Measurements from ENCODE around the gene GRIK4. TPM values are rescaled to one million over a fixed set of nuclear protein-coding genes. Genes with fewer than 3 reads are reported as not detected.
"Not testable (repeated sequence)": the region's sequence is repeated elsewhere in the genome, so short reads cannot be mapped to it uniquely, and the experiment has no call there.

The GRIK4 gene
- total RNA-seq, 1 experiment from 2014 or later = 3.3 TPM

DNA sequence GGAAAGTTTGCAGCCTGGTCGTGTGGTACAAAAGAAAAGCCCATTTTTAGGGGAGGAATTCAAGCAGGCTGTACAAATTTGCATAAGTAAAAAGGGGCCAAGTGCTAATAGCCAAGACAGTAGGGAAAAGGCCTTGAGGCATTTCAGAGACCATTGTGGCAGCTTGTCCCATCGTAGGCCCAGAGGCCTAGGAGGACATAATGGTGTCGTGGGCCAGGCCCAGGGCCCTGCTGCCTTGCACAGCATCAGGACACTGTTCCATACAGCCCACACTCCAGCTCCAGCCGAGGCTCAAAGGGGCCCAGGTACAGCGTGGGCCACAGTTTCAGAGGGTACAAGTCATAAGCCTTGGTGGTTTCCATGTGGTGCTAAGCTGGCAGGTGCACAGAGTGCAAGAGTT is 106.9 kb downstream of the GRIK4 start (continued):
- TF ChIP-seq ZNF416 (CRISPR knock-in tag; IDR thresholded peaks at IDR 0.05) = no peak
- no peak for TF ChIP-seq MYBL2 (CRISPR knock-in tag; IDR thresholded peaks at IDR 0.05)
- TF ChIP-seq NFATC4 (CRISPR knock-in tag; IDR thresholded peaks at IDR 0.05) = no peak
- TF ChIP-seq NFE2L1 (CRISPR knock-in tag; IDR thresholded peaks at IDR 0.05) = no peak

DNA sequence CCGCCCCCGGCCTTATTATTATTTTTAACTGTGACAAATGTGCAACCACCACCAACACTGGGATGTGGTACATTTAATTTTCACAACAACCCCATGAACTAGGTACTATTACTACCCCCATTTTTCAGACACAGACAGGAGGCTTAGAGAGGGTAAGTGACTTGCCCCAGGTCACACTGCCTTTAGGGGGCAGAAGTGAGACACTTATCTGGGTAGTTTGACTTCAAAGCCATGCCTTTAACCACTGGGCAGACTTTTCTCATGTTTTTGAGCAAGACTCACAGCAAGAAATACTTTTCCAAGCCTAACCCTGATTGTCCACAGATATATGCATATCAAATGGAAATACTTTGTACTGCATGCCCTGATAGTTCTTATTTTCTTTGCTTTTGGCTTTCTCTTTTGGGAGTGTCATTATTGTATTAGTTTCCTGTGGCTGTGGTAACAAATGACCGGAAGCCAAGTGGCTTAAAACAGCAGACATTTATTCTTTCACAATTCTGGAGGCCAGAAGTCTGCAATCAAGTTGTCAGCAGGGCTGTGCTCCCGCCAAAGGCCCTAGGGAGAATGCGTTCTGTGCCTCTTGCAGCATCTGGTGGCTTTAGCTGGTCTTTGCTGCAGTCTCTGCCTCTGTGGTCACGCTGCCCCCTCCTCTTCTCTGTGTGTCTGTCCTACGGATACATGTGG is 110.8 kb downstream of the GRIK4 start:
- H3K4me3 Mint-ChIP-seq = no peak overlapping the region
- peaks cover 6% of the 10 kb centered on the region for H3K27me3 Mint-ChIP-seq (ENCODE audit: low read depth)
- peak; percentile 69 for ATAC-seq
- POLR2A ChIA-PET = no interaction called here
- H3K9me3 Mint-ChIP-seq = peaks cover 29% of the 10 kb centered on the region
- CTCF ChIA-PET = interaction anchor here (1.2 to 1.5 kb wide), 4 partner anchors 9 to 74 kb away, joined by 3 to 7 read pairs (median 4); no protein-coding TSS in a partner anchor
- DNase-seq (ENCODE audit: low spot score) = peak; percentile 46
- H3K27ac Mint-ChIP-seq = no peak overlapping the region
- peaks cover 24% of the 10 kb centered on the region for H3K36me3 Mint-ChIP-seq
- no peaks in the 10 kb centered on the region for H3K4me1 Mint-ChIP-seq
- TF ChIP-seq SMAD3 (CRISPR knock-in tag; IDR thresholded peaks at IDR 0.05; ENCODE audit: borderline replicate concordance) (no peak), ATF1 (CRISPR knock-in tag; IDR thresholded peaks at IDR 0.05) (no peak)
- TF ChIP-seq, protein P1, sequence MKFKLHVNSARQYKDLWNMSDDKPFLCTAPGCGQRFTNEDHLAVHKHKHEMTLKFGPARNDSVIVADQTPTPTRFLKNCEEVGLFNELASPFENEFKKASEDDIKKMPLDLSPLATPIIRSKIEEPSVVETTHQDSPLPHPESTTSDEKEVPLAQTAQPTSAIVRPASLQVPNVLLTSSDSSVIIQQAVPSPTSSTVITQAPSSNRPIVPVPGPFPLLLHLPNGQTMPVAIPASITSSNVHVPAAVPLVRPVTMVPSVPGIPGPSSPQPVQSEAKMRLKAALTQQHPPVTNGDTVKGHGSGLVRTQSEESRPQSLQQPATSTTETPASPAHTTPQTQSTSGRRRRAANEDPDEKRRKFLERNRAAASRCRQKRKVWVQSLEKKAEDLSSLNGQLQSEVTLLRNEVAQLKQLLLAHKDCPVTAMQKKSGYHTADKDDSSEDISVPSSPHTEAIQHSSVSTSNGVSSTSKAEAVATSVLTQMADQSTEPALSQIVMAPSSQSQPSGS (CRISPR knock-in tag; IDR thresholded peaks at IDR 0.05; ENCODE audit: borderline replicate concordance, low read depth) = no peak
- TF ChIP-seq, protein P2, sequence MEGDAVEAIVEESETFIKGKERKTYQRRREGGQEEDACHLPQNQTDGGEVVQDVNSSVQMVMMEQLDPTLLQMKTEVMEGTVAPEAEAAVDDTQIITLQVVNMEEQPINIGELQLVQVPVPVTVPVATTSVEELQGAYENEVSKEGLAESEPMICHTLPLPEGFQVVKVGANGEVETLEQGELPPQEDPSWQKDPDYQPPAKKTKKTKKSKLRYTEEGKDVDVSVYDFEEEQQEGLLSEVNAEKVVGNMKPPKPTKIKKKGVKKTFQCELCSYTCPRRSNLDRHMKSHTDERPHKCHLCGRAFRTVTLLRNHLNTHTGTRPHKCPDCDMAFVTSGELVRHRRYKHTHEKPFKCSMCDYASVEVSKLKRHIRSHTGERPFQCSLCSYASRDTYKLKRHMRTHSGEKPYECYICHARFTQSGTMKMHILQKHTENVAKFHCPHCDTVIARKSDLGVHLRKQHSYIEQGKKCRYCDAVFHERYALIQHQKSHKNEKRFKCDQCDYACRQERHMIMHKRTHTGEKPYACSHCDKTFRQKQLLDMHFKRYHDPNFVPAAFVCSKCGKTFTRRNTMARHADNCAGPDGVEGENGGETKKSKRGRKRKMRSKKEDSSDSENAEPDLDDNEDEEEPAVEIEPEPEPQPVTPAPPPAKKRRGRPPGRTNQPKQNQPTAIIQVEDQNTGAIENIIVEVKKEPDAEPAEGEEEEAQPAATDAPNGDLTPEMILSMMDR (IDR thresholded peaks at IDR 0.05) = peak; percentile 50

DNA sequence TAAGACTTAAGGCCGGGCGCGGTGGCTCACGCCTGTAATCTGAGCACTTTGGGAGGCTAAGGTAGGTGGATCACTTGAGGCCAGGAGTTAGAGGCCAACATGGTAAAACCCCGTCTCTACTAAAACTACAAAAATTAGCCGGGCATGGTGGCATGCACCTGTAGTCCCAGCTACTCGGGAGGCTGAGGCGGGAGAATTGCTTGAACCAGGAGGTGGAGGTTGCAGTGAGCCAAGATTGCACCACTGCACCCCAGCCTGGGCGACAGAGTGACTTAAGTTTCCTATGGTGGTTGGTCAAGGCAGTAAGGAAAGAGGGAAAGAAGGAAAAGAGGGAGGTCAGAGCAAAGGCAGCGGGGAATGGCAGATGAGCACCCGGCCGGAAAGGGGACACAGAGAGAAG is 113.4 kb downstream of the GRIK4 start:
- H3K4me3 Mint-ChIP-seq; H3K9me3 Mint-ChIP-seq; H3K27ac Mint-ChIP-seq; H3K36me3 Mint-ChIP-seq; H3K4me1 Mint-ChIP-seq; ATAC-seq; POLR2A ChIA-PET; H3K27me3 Mint-ChIP-seq (ENCODE audit: low read depth); DNase-seq (ENCODE audit: low spot score): not testable (repeated sequence)
- CTCF ChIA-PET = interaction anchor here (0.5 to 1.7 kb wide), 5 partner anchors 14 to 703 kb away, joined by 3 to 5 read pairs (median 3); no protein-coding TSS in a partner anchor

DNA sequence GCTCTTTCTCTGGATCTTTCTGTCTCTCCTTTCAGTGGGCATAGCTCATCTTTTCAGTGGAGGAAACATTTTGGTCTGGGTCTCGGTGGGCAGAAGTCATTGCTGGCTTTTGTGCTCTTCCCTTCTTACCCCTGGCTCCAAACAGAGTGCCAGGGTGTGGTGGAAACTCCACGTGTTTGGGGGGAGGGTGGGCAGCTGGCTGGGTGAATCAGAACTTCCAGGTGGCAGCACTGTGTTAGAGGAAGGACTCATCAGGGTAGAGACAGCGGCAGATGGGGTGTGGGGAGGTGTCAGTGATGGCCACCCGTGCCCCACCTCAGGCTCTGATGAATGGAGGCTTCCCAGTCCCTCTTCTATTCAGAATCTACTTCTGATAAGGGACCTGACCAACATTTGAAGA is 114.0 kb downstream of the GRIK4 start:
- CTCF ChIA-PET = interaction anchor here (0.5 to 1.7 kb wide), 4 partner anchors 15 to 704 kb away, joined by 3 to 5 read pairs (median 3); no protein-coding TSS in a partner anchor
- TF ChIP-seq, protein P1 (CRISPR knock-in tag; IDR thresholded peaks at IDR 0.05; ENCODE audit: borderline replicate concordance, low read depth) = no peak
- no peak for TF ChIP-seq TEAD1 (CRISPR knock-in tag; IDR thresholded peaks at IDR 0.05)
- TF ChIP-seq, protein P3, sequence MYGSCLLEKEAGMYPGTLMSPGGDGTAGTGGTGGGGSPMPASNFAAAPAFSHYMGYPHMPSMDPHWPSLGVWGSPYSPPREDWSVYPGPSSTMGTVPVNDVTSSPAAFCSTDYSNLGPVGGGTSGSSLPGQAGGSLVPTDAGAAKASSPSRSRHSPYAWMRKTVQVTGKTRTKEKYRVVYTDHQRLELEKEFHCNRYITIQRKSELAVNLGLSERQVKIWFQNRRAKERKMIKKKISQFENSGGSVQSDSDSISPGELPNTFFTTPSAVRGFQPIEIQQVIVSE (CRISPR knock-in tag; IDR thresholded peaks at IDR 0.05; ENCODE audit: borderline replicate concordance) = no peak
- TF ChIP-seq, protein P4, sequence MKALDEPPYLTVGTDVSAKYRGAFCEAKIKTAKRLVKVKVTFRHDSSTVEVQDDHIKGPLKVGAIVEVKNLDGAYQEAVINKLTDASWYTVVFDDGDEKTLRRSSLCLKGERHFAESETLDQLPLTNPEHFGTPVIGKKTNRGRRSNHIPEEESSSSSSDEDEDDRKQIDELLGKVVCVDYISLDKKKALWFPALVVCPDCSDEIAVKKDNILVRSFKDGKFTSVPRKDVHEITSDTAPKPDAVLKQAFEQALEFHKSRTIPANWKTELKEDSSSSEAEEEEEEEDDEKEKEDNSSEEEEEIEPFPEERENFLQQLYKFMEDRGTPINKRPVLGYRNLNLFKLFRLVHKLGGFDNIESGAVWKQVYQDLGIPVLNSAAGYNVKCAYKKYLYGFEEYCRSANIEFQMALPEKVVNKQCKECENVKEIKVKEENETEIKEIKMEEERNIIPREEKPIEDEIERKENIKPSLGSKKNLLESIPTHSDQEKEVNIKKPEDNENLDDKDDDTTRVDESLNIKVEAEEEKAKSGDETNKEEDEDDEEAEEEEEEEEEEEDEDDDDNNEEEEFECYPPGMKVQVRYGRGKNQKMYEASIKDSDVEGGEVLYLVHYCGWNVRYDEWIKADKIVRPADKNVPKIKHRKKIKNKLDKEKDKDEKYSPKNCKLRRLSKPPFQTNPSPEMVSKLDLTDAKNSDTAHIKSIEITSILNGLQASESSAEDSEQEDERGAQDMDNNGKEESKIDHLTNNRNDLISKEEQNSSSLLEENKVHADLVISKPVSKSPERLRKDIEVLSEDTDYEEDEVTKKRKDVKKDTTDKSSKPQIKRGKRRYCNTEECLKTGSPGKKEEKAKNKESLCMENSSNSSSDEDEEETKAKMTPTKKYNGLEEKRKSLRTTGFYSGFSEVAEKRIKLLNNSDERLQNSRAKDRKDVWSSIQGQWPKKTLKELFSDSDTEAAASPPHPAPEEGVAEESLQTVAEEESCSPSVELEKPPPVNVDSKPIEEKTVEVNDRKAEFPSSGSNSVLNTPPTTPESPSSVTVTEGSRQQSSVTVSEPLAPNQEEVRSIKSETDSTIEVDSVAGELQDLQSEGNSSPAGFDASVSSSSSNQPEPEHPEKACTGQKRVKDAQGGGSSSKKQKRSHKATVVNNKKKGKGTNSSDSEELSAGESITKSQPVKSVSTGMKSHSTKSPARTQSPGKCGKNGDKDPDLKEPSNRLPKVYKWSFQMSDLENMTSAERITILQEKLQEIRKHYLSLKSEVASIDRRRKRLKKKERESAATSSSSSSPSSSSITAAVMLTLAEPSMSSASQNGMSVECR (CRISPR knock-in tag; IDR thresholded peaks at IDR 0.05; ENCODE audit: borderline replicate concordance) = no peak
- TF ChIP-seq NFYB (CRISPR knock-in tag; conservative IDR thresholded peaks at IDR 0.05; ENCODE audit: low read depth) = no peak
- no peak for TF ChIP-seq OVOL2 (CRISPR knock-in tag; IDR thresholded peaks at IDR 0.05; ENCODE audit: borderline replicate concordance)
- no peak for TF ChIP-seq TCF7 (CRISPR knock-in tag; IDR thresholded peaks at IDR 0.05; ENCODE audit: low read depth)
- TF ChIP-seq ZBTB21 (CRISPR knock-in tag; IDR thresholded peaks at IDR 0.05; ENCODE audit: borderline replicate concordance) = no peak
- TF ChIP-seq, protein P5, sequence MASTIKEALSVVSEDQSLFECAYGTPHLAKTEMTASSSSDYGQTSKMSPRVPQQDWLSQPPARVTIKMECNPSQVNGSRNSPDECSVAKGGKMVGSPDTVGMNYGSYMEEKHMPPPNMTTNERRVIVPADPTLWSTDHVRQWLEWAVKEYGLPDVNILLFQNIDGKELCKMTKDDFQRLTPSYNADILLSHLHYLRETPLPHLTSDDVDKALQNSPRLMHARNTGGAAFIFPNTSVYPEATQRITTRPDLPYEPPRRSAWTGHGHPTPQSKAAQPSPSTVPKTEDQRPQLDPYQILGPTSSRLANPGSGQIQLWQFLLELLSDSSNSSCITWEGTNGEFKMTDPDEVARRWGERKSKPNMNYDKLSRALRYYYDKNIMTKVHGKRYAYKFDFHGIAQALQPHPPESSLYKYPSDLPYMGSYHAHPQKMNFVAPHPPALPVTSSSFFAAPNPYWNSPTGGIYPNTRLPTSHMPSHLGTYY (CRISPR knock-in tag; IDR thresholded peaks at IDR 0.05) = no peak
- TF ChIP-seq NFE2L1 (CRISPR knock-in tag; IDR thresholded peaks at IDR 0.05) = no peak
- no peak for TF ChIP-seq ZNF317 (CRISPR knock-in tag; IDR thresholded peaks at IDR 0.05; ENCODE audit: borderline replicate concordance, low read depth)
- no peak for TF ChIP-seq MYBL2 (CRISPR knock-in tag; IDR thresholded peaks at IDR 0.05)

More for the DNA sequence above, 114.0 kb downstream of the GRIK4 start:
- Mint-ChIP-seq H3K4me3 (no peak overlapping the region), H3K27me3 (ENCODE audit: low read depth) (no peaks in the 10 kb centered on the region; the same call in 1 of the 2 replicates), H3K4me1 (peaks cover 6% of the 10 kb centered on the region), H3K9me3 (no peaks in the 10 kb centered on the region), H3K36me3 (no peaks in the 10 kb centered on the region), H3K27ac (no peak overlapping the region)
- no peak for ATAC-seq
- DNase-seq (ENCODE audit: low spot score) = no peak
- POLR2A ChIA-PET = no interaction called here

All from WTC11 (cell line).